COR-L47 (cell line): ENCODE results near the gene XXYLT1.
"Not testable (repeated sequence)": the region's sequence is repeated elsewhere in the genome, so short reads cannot be mapped to it uniquely, and the experiment has no call there.

ENCODE experiments used
- DNase-seq: peaks from one replicate; lab custom pipeline; 2025; lab: John Stamatoyannopoulos, UW

Gene XXYLT1

GRCh38 chr3:195063581-195064193 is 207.3 kb downstream of the XXYLT1 start:
- DNase-seq: no peak

- no peak for DNase-seq
These were observed 208.0 kb downstream of the XXYLT1 start for GRCh38 chr3:195062866-195063540.

DNA sequence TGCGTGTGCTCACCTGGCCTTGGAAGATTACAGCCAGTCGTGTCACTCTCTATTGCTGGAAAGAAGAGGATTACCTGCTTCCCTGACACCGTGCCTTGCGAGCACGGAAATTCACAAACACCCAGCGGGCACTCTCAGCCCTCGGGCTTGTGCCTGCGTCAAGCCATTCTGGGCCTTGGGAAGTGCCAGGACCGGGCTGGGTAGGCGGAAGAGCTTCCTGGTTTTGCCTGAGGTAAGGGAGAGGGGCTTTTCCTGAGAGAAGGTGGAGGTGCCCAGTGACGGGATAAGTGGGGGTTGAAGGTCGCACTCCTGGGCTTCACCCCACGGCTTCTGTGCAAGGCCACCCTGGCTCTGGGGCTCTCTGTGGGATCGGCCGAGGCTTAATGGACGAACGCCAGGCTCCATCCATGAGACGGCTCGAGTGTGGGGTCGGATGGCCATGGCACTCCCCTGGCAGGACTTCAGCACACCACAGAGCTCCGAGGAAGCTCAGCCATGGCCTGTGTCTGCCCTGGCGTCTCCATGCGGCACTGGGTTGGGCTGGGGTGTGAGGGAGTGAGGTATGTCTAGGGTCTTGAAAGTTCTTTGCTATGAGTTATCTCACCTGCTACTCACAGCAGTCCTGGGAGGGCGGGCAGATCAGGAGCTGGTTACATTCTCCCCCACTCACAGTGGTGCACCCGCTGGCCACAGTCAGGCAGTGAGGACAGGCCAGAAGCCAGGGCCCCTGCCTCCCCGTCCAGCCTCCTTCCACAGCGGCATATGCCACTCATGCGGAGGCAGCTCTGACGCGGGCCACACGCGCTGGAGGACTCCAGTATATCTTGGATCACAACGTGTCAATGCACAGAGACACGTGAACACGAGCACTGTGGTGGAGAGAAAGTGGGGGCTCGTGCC is 209.0 kb downstream of the XXYLT1 start:
- DNase-seq: no peak

DNA sequence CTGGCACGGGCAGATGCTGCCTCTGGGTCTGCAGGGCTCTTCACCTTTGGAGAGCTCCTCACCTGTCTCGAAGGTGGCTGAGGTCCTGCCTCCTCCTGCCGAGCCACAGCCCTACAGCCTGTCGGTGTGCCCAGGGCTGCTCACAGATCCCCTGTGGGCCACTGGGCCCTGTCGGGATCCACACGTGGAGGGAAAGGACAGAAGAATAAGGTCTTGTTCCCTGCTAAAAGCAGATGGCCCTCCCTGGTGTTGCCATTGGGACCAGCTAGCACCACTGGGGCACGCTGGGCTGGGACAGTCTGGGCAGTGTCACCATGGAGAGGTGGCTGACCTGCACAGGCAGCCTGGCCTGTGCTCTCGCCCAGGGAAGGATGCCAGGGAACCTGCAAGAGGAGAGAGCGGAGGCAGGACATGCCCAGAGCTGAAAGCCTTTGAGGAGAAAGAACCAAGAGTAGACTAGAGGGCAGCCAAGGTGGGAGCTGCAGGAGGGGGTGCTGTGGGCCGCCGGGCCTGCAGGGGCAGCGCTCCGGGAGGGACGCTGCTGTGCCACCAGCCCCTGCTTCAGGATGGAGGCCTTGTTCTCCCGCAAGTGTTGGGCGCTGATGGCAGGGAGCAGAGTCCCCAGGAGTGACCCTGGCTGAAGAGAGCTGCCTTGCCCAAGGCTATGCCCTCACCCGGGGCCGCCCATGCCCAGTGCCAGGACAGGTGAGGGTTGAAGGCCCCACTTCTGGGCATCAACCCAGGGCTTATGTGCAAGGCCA is 210.2 kb downstream of the XXYLT1 start:
- DNase-seq: no peak

DNA sequence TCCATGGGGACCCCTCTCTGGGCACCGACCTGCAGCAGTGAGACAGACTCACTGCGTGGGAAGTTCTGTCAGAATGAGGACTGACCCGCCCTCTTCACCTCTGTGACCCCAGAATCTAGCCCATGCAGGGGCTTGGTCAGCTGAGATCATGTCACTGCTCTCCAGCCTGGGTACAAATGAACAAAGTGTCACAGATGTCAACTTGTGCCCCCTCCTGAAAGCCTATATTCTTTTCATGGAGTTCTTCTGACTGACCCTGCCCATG is 210.8 kb downstream of the XXYLT1 start:
- no peak for DNase-seq

- no peak for DNase-seq
These were observed 211.3 kb downstream of the XXYLT1 start for GRCh38 chr3:195059471-195060216.

- DNase-seq: no peak
These were observed 212.0 kb downstream of the XXYLT1 start for GRCh38 chr3:195059006-195059350.

DNA sequence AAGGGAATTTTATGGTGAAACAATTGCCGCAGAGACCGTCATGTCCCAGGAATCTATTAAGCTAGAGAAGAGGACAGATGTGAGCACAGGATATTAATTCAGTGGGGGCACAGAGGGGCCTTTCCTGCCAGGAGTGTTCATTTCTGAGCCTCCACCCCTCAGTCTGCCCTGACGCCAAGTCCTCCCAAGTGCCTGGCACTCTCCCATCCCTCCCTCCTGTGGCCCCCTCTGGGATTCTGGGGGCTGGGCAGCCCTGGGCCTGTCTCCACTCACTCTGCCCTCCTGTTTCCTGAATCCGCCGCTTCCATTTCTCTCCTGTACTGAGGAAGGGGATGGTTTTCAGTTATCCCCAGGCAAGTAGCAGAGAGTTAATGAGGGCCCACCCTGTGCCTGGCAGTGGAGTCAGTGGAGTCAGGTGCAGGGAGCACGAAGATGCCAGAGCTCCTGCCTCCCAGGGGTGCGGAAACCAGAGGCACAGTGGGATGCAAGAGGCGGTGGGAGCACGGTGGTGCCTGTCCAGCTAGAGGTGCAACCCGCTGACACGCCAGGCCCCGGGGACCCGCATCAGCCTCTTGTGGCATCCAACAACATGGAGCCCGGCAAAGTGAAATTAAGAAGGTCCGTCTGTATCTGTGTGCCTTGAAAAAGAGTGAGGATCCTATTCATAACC is 212.5 kb downstream of the XXYLT1 start:
- no peak for DNase-seq

DNA sequence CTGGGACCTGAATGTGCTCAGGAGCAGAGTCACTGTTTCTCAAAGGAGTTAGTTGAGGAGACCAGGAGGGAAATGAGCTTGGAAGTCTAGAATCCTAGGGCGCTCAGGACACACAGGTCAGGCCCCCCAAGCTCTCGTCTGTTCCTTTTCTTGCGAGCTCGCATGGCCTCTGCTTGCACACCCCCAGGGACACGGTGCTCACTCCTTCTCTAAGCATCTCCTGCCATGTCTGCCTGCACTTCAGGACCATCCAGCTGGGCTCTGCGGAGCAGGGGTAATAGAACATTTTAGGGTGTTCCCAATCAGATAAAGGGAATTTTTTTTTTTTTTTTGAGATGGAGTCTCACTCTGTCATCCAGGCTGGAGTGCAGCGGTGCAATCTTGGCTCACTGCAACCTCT is 213.2 kb downstream of the XXYLT1 start:
- DNase-seq: no peak

DNA sequence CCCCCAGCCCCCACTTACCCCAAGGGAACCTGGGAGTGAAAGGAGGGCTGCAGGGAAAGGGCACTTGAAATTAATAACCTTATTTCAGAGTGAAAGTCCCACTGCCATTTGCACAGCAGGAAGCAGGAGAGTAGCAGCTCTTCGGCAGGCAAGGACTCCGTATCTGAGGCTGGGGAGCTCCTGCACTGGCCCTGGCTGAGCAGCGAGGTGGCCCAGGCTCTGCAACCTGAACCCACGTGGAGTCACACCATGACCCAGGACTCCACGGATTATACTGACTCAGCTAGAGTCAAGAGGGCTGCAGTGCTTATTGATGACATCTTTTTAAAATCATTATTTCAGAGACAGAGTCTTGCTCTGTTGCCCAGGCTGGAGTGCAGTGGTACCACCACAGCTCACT is 214.5 kb downstream of the XXYLT1 start:
- no peak for DNase-seq

DNA sequence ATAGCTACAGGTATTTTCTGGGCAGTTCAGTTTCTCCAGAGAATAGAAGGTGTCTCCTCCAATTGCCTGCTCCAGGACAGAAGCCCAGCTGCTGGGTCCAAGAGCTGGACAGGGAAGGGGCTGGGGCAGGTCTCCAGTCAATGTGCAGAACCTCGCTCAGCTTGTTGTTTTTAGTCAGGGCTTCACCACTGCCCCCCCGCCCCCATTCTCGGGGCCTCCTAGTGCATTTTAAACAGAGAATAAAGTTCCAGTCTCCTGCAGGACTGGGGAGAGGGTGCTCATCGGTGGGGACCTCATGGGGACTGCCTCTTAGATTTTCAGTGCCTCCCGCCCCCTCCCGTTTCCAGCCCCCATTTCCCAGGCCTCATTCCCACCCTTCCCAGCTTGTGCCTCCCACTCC is 216.6 kb downstream of the XXYLT1 start:
- DNase-seq: no peak

DNA sequence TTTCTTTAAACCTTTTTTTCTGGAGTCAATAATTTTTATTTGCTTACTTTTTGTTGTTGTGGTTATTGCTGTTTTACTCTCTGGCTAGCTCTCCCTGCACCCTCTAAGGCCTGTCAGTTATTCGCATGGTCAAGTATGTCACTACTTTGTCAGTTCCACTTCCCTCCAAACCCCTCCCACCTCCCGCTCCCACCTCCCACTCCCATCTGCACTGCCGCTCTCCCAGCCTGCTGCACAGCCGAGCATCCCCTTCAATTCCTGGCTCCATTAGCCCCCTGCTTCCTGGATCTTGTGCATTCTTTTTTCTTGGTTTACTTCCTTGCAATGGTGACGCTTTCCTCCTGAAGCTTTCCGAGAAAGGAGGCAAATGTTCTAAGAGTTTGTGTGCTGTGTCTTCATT is 218.0 kb downstream of the XXYLT1 start:
- DNase-seq: no peak

GRCh38 chr3:195050296-195050695 is 220.7 kb downstream of the XXYLT1 start:
- not testable (repeated sequence) for DNase-seq

GRCh38 chr3:195048059-195048905 is 222.7 kb downstream of the XXYLT1 start:
- no peak for DNase-seq

GRCh38 chr3:195047536-195047935 is 223.4 kb downstream of the XXYLT1 start:
- DNase-seq: no peak

GRCh38 chr3:195046441-195046840 is 224.5 kb downstream of the XXYLT1 start:
- DNase-seq: no peak

GRCh38 chr3:195045481-195046210 is 225.3 kb downstream of the XXYLT1 start:
- DNase-seq: no peak

GRCh38 chr3:195044411-195044810 is 226.5 kb downstream of the XXYLT1 start:
- DNase-seq: no peak

DNA sequence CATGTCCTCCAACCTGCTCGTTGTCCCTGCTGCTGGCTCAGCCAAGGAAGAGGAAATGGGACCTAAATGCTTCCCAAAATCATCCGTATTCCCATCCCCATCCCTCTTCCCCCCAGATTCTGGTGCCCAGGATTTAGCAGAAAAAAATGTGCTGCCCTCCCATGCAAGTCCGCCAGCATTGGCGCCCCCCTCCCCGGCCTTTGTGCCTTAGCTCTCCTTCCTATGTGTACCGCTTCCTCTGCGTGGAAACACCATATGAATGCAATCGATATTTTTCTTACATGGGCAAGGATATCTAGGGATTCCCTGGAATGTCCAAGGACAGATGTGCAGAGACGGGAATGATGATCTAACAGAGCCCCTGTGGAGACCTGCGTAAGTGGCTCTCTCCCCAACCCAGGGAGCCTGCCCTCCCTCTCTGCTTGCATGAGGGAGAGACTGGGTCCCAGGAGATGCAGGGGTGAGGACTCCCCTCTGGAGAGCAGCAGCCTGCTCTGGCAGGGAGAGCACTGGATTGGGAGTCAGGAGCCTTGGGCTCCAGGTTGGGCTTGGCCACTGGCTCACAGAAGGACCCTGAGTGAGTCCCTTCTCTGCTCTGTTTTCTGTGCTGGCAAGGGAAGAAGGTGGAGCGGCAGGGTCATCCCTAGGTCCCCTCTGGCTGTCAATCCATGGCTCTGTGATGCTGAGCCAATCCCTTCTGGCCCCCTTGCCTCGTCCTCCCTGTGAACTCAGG is 227.2 kb downstream of the XXYLT1 start:
- no peak for DNase-seq
